ENCODE measurements around the gene AUTS2.

Gene AUTS2

GRCh38 chr7:69922026-69922803 is 323.9 kb downstream of the AUTS2 start:
- in situ Hi-C loops (cut with MboI; ENCODE audit: low sequenced_read_pairs) = no loop called here

GRCh38 chr7:69927461-69927860 is 329.2 kb downstream of the AUTS2 start:
- in situ Hi-C loops (cut with MboI; ENCODE audit: low sequenced_read_pairs) = no loop called here

DNA sequence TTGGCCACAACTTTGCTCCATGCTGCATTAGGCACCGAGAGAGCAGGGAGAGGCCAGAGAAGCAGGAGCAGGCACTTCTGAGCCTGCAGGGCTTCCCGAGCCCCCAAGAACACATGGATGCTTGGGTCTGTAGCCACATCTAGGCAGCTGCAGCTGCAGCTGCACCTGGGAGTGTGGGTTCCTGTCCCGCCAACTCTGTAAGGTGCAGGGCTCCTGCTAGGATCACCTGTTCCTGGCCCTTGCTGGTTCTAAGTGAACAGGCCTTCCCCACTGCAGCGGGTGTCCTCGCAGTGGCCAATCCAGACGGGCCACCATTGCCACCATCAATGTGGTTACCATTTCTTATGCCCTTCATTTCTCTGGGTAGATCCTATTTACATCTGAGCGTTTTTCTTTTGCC is 330.3 kb downstream of the AUTS2 start:
- in situ Hi-C loops (cut with MboI; ENCODE audit: low sequenced_read_pairs) = no loop called here

DNA sequence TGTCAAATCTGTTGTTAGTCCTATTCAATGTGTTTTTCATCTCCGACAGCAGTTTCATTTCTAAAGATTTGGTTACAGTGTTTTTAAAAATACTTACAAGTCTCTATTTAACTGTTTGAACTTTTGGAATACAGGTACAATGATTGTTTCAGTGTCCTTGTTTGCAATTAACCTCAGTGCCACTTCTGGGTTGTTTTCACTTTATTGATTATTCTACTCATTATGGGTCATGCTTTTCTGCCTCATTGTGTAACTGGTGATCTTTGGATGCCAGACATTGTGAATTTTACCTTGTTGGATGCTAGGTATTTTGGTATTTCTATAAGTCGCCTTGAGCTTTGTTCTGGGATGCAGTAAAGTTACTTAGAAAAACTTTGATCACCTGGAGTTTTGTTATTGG is 331.3 kb downstream of the AUTS2 start:
- in situ Hi-C loops (cut with MboI; ENCODE audit: low sequenced_read_pairs) = no loop called here

DNA sequence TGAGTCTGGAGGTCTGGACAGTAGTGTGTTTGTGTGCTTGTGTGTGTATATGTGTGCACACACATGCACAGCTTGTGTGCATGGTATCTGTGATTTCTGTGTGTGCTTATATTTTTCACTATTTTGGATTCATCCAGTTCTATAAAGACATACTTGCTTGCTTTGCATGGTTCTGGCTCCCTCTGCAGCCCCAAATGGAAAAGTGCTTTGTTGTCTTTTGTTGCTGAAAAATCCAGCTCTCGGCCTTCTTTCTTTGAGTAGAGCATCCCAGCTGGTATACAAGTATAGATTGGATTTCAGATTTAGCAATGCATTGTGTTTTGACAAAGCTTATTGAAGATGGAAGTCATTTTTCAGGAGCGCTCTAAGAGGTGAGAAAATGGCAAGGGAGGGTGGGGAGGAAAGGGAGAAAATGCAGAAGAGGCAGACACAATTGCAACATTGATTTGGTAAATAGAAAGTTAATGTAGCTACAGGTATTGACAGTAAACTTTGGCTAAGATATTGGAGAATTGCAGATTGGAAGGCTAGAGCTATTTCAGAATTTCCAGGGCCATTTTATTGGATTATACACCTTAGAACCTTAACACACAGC is 333.9 kb downstream of the AUTS2 start:
- in situ Hi-C loops (cut with MboI; ENCODE audit: low sequenced_read_pairs) = no loop called here

DNA sequence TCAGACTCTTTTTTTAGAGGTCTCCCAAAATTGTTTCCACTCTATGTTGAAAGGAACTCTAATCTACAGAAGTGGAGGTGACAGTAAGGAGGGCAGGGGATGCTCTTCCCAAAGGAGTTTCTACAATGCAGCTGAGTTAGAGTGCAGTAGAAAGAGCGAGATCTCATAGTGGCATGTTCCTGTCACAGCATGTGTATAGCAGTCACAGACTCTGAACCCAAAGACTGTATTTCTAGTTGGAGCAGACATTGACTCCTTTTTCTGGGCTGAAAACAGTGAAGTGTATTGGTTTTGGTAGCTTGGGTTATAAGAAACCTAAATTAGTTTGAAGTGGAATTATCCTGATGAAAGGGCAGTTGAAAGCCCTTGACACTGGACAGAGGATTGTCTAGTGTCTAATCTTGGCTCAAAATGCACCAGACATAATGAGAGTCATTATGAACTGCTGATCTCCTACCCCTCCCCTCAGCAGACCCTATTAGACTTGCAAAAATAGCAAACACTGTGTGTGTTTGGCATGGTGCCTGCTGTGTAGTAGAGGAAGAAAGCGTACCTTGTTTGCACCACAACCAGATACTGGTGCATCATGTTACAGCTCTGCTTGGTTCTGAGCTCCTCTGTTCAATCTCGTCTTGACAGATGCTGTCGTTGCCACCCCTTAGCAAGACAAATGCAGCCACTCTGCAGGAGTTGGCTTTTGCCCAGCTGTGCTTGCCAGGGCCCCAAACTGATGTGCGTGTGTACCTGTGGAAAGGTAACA is 336.0 kb downstream of the AUTS2 start:
- in situ Hi-C loops (cut with MboI; ENCODE audit: low sequenced_read_pairs) = no loop called here

DNA sequence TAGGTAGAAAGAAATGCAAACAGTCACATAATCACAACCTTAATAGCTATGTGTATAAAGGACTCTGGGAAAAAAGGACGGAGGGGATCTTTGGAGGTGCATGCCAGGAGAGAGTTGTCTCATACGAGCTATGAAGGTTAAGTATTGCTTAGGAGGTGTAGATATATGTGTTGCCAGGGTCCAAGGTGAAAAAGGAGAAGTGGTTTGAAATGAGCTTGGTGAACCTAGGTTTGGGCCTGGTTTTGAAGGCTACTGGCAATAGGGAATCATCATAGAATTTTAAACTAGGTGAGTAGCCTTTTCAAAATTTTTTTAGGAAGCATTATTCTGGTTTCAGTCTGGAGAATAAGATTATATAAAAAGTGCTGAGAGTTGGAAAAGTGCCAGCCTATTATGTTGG is 336.8 kb downstream of the AUTS2 start:
- in situ Hi-C loops (cut with MboI; ENCODE audit: low sequenced_read_pairs) = no loop called here

- in situ Hi-C loops (cut with MboI; ENCODE audit: low sequenced_read_pairs) = no loop called here
These were observed 338.8 kb downstream of the AUTS2 start for GRCh38 chr7:69937097-69937496.

GRCh38 chr7:69939317-69939716 is 341.0 kb downstream of the AUTS2 start:
- in situ Hi-C loops (cut with MboI; ENCODE audit: low sequenced_read_pairs) = no loop called here

DNA sequence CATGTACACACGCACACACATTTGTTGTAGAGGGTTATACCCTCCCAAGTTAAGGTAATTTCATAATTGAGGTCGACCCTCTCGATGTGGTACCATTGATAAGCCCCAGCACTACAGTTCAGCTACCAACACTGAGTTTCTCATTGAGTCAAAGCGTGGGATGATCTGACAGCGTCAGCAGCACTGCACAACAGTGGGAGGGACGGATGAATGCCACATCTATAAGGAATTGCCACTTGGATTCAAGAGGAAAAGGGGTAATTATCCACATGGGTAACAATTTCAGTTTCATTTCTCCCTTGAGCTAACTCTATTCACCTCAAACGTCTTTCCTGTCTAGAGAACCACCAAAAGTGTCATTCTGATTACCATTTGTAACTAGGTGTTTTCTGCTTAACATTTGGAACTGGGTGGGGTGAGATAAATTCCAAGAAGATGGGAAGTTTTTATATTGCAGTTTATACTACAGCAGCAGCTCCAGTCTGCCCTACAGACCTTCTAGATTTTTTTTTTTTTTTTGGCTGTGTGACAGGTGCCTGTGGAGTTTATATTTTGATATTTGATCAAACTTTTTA is 342.9 kb downstream of the AUTS2 start:
- in situ Hi-C loops (cut with MboI; ENCODE audit: low sequenced_read_pairs) = no loop called here

- in situ Hi-C loops (cut with MboI; ENCODE audit: low sequenced_read_pairs) = no loop called here
These were observed 344.3 kb downstream of the AUTS2 start for GRCh38 chr7:69942573-69942972.

- in situ Hi-C loops (cut with MboI; ENCODE audit: low sequenced_read_pairs) = no loop called here
These were observed 348.6 kb downstream of the AUTS2 start for GRCh38 chr7:69946901-69947300.

DNA sequence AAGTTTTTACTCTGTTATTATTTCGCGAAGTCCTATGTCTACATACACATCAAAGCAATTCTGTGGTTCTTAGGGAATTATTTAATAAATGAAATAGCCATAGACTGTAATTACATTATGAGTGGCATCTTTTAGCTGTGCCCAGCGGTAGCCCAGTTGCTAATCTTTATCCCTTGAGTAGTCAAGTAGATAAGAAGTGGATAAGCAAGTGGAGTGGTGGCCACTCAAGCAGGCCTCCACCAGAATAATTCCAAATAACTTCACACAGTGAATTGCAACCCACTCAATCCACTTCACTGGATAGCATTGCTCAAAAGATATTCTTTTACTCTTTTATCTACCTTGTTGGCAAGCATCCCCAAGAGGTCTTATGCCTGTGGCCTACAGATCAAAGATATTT is 349.7 kb downstream of the AUTS2 start:
- in situ Hi-C loops (cut with MboI; ENCODE audit: low sequenced_read_pairs) = no loop called here

DNA sequence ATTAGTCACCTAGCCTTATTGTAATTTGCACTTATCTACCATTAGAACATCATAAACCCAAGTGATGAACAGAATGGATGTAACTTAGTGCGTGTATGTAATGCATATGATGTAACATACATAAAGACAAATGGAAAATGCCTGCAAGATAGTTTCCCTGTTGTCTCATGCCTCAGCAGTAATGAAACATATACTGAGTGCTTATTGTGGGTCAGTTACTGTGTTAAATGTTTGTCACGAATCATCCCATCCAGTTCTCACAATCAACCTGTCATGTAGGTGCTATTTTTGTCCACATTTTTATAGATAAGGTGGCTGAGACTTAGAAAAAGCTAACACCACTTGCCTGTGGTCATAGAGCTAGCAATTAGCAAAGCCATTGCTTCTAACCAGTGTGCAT is 350.8 kb downstream of the AUTS2 start:
- in situ Hi-C loops (cut with MboI; ENCODE audit: low sequenced_read_pairs) = no loop called here

DNA sequence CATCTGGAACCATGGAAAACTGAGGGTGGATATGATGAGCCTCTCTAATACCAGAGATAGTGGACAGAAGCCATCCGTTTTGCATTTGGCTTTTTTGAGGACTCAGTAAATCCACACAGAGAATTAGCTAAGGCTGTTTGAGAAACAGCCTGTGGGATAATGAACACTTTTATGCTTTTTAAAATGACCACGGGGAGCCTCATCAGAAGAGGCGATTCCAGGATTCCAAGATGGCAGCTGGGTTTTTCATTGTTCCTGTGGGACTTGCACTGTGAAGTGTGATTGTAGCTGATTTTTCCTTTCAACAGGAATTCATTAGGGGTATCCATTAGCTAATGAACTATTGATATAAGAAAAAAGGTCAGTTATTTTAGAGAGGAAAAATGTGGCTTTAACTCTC is 353.2 kb downstream of the AUTS2 start:
- in situ Hi-C loops (cut with MboI; ENCODE audit: low sequenced_read_pairs) = no loop called here

- in situ Hi-C loops (cut with MboI; ENCODE audit: low sequenced_read_pairs) = no loop called here
These were observed 355.1 kb downstream of the AUTS2 start for GRCh38 chr7:69953136-69954067.

DNA sequence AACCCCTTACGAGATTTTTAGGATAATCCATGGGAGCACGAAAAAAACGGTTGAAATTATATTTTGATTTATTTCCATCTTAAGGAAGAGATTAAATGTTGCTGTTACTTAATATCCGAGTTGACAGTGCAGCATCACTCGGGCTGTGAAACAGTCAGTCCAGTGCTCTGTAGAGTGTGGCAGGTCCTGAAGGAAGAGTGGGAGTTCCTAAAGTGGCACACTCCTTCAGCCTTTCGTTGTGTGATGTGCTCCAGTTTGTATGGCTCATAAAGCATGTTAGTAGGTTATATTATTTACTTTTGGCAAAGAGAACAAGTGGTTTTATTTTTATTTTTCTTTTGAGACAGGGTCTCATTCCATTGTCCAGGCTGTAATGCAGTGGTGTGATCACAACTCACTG is 358.3 kb downstream of the AUTS2 start:
- in situ Hi-C loops (cut with MboI; ENCODE audit: low sequenced_read_pairs) = no loop called here

- in situ Hi-C loops (cut with MboI; ENCODE audit: low sequenced_read_pairs) = no loop called here
These were observed 359.4 kb downstream of the AUTS2 start for GRCh38 chr7:69957661-69958060.

GRCh38 chr7:69959789-69960499 is 361.7 kb downstream of the AUTS2 start:
- in situ Hi-C loops (cut with MboI; ENCODE audit: low sequenced_read_pairs) = no loop called here

- in situ Hi-C loops (cut with MboI; ENCODE audit: low sequenced_read_pairs) = no loop called here
These were observed 363.2 kb downstream of the AUTS2 start for GRCh38 chr7:69961436-69961835.

Data from HL-60/S4 treated with retinoic acid at 250 ng/mL for 4 days and 3 days (cell line).